Smooth muscle cell of the brain vasculature (primary cell): ENCODE data around the gene SNAPC2.
"Not testable (repeated sequence)": the region's sequence is repeated elsewhere in the genome, so short reads cannot be mapped to it uniquely, and the experiment has no call there.

Experiments used
- DNase-seq: peaks from one replicate; pipeline ENCODE4 v3.0.0-alpha.2; 2012; ENCODE audit warnings: low read depth, low spot score

SNAPC2 gene

DNA sequence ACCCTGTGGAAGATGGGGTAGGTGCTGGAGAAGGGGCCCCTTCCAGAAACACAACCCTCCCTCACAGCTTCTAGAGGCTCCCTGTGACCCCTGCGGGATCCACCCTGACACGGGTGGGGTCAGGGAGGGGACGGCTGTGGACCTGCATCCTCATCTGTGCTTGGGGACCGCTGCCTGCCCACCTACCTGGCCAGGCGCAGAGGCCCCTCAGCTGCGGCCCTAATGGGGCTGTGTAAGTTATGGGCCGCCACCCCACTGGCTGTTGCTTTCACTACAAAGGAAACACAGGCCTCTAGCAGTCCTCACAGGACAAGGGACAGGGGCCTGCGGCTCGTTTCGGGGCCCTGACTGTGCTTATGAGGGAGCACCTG is 12.8 kb downstream of the SNAPC2 start:
- DNase-seq: no peak

DNA sequence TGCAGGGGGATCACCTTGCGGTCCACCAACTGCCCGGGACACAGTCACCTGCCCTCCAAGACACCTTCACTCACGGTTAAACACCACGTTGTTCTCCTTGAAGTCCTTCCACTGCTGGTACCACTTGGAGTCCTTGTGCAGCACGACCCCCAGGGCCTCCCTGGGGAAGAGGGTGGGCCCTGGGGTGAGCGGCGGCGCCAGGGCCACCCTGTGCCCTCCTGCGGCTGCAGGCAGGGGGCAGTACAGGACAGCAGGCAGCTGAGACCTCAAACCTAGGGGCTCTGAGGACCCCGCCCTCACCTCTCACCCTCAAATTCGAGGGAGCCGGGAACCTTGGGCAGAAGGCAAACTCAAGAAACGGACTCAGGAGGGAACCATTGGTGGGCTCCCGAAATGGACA is 13.3 kb downstream of the SNAPC2 start:
- no peak for DNase-seq

DNA sequence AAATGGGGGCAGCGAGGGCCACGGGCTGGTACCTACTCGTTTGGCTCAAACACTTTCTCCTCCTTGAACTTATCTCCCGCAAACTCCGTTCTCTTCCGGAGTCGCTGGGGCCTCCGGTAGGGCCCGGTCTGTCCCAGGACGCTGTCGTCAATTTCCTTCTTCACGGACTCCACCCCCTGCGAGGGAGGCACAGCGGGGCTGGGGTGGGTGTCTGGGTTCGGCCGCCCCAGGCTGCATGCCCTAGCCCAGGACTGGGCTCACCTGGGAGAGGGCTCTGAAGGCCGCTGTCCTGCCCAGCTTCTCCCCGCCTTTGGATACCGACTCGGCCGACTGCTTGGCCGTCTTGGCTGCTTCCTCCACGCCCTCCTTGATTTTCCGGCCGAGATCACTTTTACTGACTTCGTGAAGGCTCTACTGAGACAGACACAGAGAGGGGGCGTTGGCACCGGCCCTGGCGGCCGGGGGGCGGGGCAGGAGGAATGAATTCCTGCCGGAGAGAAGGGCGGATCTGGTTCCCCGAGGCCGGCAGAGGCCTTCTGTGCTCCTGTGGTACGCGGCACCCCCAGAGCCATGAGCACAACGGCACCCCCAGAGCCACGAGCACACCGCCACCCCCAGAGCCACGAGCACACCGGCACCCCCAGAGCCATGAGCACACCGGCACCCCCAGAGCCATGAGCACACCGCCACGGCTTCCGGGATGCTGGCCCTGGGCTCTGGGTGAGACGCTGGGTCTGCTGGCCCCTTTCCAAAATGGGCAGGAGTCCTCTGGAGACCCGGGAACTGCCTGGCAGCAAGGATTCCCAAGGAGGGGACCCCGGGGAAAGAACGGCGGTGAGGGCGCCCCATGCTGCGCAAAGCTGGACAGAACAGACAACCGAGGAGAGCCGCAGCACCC is 13.9 kb downstream of the SNAPC2 start:
- no peak for DNase-seq

GRCh38 chr19:7934766-7935165 is 14.6 kb downstream of the SNAPC2 start:
- no peak for DNase-seq

- DNase-seq: no peak
These were observed 20.7 kb downstream of the SNAPC2 start for GRCh38 chr19:7940841-7941240.

- DNase-seq: no peak
These were observed 21.9 kb downstream of the SNAPC2 start for GRCh38 chr19:7941895-7942596.

DNA sequence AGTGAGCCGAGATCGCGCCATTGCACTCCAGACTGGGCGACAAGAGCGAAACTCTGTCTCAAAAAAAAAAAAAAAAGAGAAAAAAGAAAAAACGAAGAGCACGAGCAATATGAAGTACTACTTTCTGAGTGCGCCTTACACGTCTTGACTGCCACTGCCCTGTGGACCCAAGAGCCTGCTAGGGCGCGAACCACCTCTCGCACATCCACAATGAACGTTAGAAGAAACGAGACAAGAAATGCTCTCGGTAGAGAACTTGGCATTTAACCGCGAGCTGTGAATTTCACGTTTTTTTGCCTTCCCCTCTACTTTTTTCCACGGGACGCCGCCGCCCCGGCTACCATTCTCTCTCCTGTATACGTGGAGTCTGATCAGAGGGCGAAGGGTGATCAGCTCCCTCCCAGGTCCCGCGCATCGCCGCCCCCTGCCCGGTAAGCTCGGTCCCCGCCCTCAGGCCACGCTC is 22.9 kb downstream of the SNAPC2 start:
- no peak for DNase-seq

DNA sequence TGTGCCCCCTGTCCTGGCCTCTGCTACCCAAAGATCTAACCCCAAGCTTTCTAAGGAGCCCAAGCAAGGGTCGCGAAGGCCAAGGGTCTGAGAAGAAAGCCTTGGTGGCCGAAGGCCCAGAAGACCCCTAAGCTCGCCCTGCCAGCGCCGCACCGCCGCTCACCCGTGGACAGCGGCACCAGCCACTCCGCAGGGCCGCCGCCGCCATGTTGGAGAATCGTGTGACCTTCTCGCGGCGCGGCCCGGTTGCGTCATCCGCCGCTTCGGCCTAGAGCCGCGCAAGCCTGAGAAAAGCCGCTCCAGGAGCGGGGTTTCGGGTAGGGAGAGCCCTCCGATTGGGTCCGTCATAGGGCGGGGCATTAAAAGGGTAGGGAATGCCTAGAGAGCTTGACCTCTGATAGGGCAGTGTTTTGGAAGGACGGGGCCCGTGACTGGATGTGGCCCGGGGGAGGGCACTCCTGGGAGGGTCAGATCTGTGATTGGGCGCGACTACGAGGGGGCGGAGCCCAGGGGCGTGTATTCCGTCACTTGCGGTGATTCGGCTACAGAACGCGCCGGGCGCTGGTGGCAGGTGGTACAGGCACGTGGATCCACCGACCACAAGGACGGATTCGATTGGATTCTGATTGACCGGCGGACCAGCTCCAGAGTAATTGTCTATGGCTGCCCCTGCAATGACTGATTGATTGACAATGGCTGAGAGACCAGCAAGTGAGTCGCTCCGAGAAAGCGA is 23.5 kb downstream of the SNAPC2 start, which contains the start of gene TIMM44:
TIMM44 (minus strand) TSS at position 223 of the 733 bp plus-strand sequence; CDS start at position 208, 15 bp downstream.
- DNase-seq: peak; percentile 98

- peak; percentile 86 for DNase-seq
These were observed 24.1 kb downstream of the SNAPC2 start for GRCh38 chr19:7944177-7944761.

DNA sequence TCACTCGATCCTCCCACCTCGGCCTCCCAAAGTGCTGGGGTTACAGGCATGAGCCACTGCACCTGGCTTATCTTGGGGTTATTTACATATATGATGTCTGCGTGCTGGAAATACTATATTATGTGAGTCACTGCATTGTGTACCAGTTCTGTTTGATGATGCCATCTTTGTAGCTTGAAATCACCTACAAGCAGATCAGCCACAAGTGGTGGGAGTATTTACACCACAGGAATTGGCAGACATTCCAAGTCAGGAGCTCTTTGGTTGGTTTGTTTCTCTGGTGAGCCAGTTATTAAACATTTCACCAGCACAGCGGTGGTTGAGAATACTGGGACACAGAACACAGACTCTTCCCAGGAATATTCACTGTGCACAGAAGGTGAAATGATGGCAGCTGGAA is 27.8 kb downstream of the SNAPC2 start:
- DNase-seq: no peak

- no peak for DNase-seq
These were observed 32.9 kb downstream of the SNAPC2 start for GRCh38 chr19:7953060-7953459.

DNA sequence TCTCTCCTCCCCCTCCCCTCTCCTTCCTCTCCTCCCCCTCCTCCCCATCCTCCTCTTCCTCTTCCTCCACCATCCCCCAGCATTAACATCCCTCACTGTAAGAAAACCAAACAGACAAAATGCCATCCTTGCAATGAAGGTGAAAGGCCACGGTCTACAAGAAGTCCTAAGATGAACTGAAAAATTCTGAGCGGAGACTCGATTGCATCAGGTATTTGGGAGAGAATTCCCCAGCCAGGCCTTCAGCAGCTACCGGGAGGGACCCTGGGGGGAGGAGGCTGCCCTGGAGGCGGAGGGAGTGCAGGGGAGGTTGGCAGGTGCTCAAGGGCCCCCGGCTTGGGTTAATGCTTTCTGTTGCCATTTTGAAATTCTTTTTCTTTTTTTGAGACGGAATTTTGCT is 33.4 kb downstream of the SNAPC2 start:
- no peak for DNase-seq

DNA sequence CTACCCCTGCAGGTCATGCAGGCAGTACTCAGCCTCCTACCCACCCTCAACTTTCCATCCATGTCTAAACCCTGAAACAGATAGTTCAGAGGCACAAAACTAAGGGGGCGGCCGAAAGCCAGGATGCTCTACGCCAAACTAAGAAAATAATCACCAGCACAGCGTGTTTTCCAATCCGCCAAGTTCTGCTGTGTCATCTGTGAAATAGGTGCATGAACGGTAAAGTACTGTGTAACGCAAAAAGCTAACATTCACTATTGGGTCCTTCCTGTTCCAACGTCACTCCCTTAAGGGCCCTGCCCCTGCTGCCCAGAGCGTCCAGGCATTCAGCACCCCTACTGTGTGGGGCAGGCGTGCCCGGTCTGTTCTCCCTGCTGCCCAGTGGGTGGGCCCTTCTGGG is 35.6 kb downstream of the SNAPC2 start:
- DNase-seq: no peak

- no peak for DNase-seq
These were observed 39.1 kb downstream of the SNAPC2 start for GRCh38 chr19:7959211-7959610.

GRCh38 chr19:7961082-7961481 is 40.9 kb downstream of the SNAPC2 start:
- DNase-seq: not testable (repeated sequence)

- DNase-seq: no peak
These were observed 41.9 kb downstream of the SNAPC2 start for GRCh38 chr19:7961920-7962626.

- DNase-seq: no peak
These were observed 42.6 kb downstream of the SNAPC2 start for GRCh38 chr19:7962644-7963268.

DNA sequence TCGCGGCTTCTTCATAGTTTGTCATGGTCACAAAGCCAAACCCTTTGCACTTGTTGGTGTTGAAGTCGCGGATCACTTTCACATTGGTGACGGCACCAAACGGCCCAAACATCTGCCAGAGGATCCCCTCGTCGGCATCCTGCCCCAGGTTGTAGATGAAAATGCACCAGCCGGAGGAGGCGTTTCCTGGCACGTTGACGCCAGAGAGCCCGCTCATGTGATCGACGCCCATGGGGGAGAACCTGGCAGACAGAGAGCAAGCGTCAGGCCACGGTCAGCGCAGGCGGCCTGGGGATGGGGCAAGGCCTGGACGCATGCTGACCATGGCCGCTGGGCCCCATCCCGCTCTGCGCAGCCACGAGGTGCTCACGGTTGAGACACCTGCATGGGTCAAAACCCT is 43.4 kb downstream of the SNAPC2 start:
- DNase-seq: no peak

- DNase-seq: no peak
These were observed 45.2 kb downstream of the SNAPC2 start for GRCh38 chr19:7965259-7965841.
